Neuronal stem cell (in vitro differentiated cells): ENCODE measurements around the gene FBP2.

ENCODE experiments used
- DNase-seq: peaks from one replicate; pipeline ENCODE4 v3.0.0-alpha.2; 2013; ENCODE audit warnings: low spot score
- H2AFZ ChIP-seq: one replicate; pipeline ENCODE4 v1.6.1; 2013; ENCODE audit warnings: mild to moderate bottlenecking, low read length, inconsistent platforms
- H2AK5ac ChIP-seq: 2 replicates; pipeline ENCODE4 v1.6.1; 2013; ENCODE audit warnings: low read depth, mild to moderate bottlenecking, inconsistent platforms, low read length, moderate library complexity, mixed read lengths
- H2BK120ac ChIP-seq: 2 replicates; pipeline ENCODE4 v1.6.1; 2013; ENCODE audit warnings: low read depth, mild to moderate bottlenecking, inconsistent platforms, low read length, moderate library complexity, mixed read lengths
- H2BK12ac ChIP-seq: one replicate; pipeline ENCODE4 v1.6.1; 2013; ENCODE audit warnings: low read length, inconsistent platforms
- H2BK15ac ChIP-seq: 2 replicates; pipeline ENCODE4 v1.6.1; 2013; ENCODE audit warnings: mild to moderate bottlenecking, low read length, inconsistent platforms, mixed read lengths
- H2BK5ac ChIP-seq: one replicate; pipeline ENCODE4 v1.6.1; 2013; ENCODE audit warnings: inconsistent platforms, mild to moderate bottlenecking, low read length, moderate library complexity
- H3K14ac ChIP-seq: one replicate; pipeline ENCODE4 v1.6.1; 2013; ENCODE audit warnings: low read length, inconsistent platforms
- H3K18ac ChIP-seq: 2 replicates; pipeline ENCODE4 v1.6.1; 2013; ENCODE audit warnings: low read length, inconsistent platforms
- H3K23ac ChIP-seq: 2 replicates; pipeline ENCODE4 v1.6.1; 2013; ENCODE audit warnings: low read depth, mild to moderate bottlenecking, mixed read lengths, low read length, inconsistent platforms; ENCODE audit not compliant: poor library complexity
- H3K27ac ChIP-seq: replicated peaks from 3 replicates; pipeline ENCODE4 v1.5.1; 2013; ENCODE audit warnings: low read length, inconsistent platforms
- H3K27me3 ChIP-seq, 3 experiments: 2 replicates each; pipeline ENCODE4 v1.6.1; 2013; ENCODE audit warnings: low read length in 3 of 3, mild to moderate bottlenecking in 2 of 3, inconsistent platforms in 1 of 3, low read depth in 1 of 3, mixed read lengths in 1 of 3, moderate library complexity in 1 of 3; ENCODE audit not compliant: control insufficient read depth in 3 of 3, insufficient read depth in 3 of 3
- H3K36me3 ChIP-seq, 2 donors: replicated peaks in 1 of 2; 2 replicates each; pipeline ENCODE4 v1.6.1; 2013; ENCODE audit warnings: low read length in 2 of 2; ENCODE audit not compliant: control insufficient read depth in 2 of 2, insufficient read depth in 2 of 2
- H3K4ac ChIP-seq: 2 replicates; pipeline ENCODE4 v1.6.1; 2013; ENCODE audit warnings: inconsistent platforms, mild to moderate bottlenecking, low read length, moderate library complexity
- H3K4me1 ChIP-seq, 2 donors: 1 replicate in 1 of 2; 2 replicates in 1 of 2; pipeline ENCODE4 v1.6.1; 2013; ENCODE audit warnings: low read length in 2 of 2, low read depth in 1 of 2; ENCODE audit not compliant: control insufficient read depth in 2 of 2, insufficient read depth in 1 of 2
- H3K4me2 ChIP-seq: one replicate; pipeline ENCODE4 v1.6.1; 2013; ENCODE audit warnings: mild to moderate bottlenecking, low read length, inconsistent platforms; ENCODE audit not compliant: insufficient read depth, poor library complexity, severe bottlenecking
- H3K4me3 ChIP-seq, 2 donors: 2 replicates each; pipeline ENCODE4 v1.5.1; 2013; ENCODE audit warnings: low read length in 2 of 2, mild to moderate bottlenecking in 2 of 2, inconsistent platforms in 1 of 2, moderate library complexity in 1 of 2
- H3K79me1 ChIP-seq: one replicate; pipeline ENCODE4 v1.6.1; 2013; ENCODE audit warnings: low read depth, mild to moderate bottlenecking, inconsistent platforms, low read length, moderate library complexity
- H3K9ac ChIP-seq: one replicate; pipeline ENCODE4 v1.6.1; 2013; ENCODE audit warnings: mild to moderate bottlenecking, low read depth, low read length, inconsistent platforms; ENCODE audit not compliant: poor library complexity
- H3K9me3 ChIP-seq, 2 donors: replicated peaks in 1 of 2; 2 replicates each; pipeline versions ENCODE3 to v1.6.1; 2013; ENCODE audit warnings: low read length in 2 of 2, mild to moderate bottlenecking in 2 of 2, inconsistent platforms in 1 of 2, low read depth in 1 of 2, mixed read lengths in 1 of 2, moderate library complexity in 1 of 2; ENCODE audit not compliant: control insufficient read depth in 2 of 2, insufficient read depth in 1 of 2
- H4K8ac ChIP-seq: one replicate; pipeline ENCODE4 v1.6.1; 2013; ENCODE audit warnings: low read depth, mild to moderate bottlenecking, inconsistent platforms, low read length, moderate library complexity
- H4K91ac ChIP-seq: one replicate; pipeline ENCODE4 v1.6.1; 2013; ENCODE audit warnings: low read length, low read depth, mild to moderate bottlenecking, inconsistent platforms; ENCODE audit not compliant: poor library complexity
- WGBS, 2 donors: extraction: QIAGEN DNeasy Blood & Tissue Kit; methylation state at CpG; one replicate each; pipeline ENCODE4 v1.1.7; 2013; ENCODE audit warnings: missing lambda C conversion rate in 2 of 2, mixed read lengths in 1 of 2; ENCODE audit not compliant: insufficient read length in 2 of 2, insufficient replicate concordance in 1 of 2; ENCODE audit errors: extremely low coverage in 2 of 2; 5-methylcytosine and 5-hydroxymethylcytosine counted together

The FBP2 gene

GRCh38 chr9:94639061-94639998 is 45.7 kb upstream of the FBP2 start, which contains the start of gene FBP1:
TSS of gene FBP1 (minus strand) at chr9:94639518. CDS start at chr9:94639310, 208 bp downstream.
- no peaks in the 10 kb centered on the region for H3K79me1 ChIP-seq
- peak within 1 kb of the TSS; percentile 41 to 80 for H3K4me3 ChIP-seq
- no CpG with 5 or more reads among the region's 79 CpGs for WGBS, 2 donors
- H4K91ac ChIP-seq, result no peak within 1 kb of the TSS
- H2BK120ac ChIP-seq, result no peak within 1 kb of the TSS
- peak within 1 kb of the TSS; percentile 35 for H2BK15ac ChIP-seq
- H4K8ac ChIP-seq, result no peak within 1 kb of the TSS
- peak within 1 kb of the TSS; percentile 100 for H3K4me2 ChIP-seq
- peak within 1 kb of the TSS; percentile 88 for H3K18ac ChIP-seq
- peak within 1 kb of the TSS; percentile 11 for H2AK5ac ChIP-seq
- peak within 1 kb of the TSS; percentile 39 for H3K14ac ChIP-seq
- no peak for DNase-seq
- peak within 1 kb of the TSS; percentile 78 for H3K9ac ChIP-seq
- peak within 1 kb of the TSS; percentile 66 for H2BK12ac ChIP-seq
- H3K4me1 ChIP-seq, result peaks cover 3 to 6% of the 10 kb centered on the region in 2 donors
- H3K27me3 ChIP-seq, result peaks cover 7 to 66% (median 33%) of the 10 kb centered on the region in 3 experiments
- H3K27ac ChIP-seq, result no peak within 1 kb of the TSS
- H3K4ac ChIP-seq, result no peak within 1 kb of the TSS
- no peaks in the 10 kb centered on the region for H3K36me3 ChIP-seq
- peak within 1 kb of the TSS; percentile 93 for H2BK5ac ChIP-seq
- H2AFZ ChIP-seq, result peak within 1 kb of the TSS; percentile 91
- peaks cover 0 to 3% of the 10 kb centered on the region in 2 donors for H3K9me3 ChIP-seq
- H3K23ac ChIP-seq, result peak within 1 kb of the TSS; percentile 68

GRCh38 chr9:94638335-94639060 is 44.9 kb upstream of the FBP2 start:
- Histone ChIP-seq H2BK120ac (no peak overlapping the region), H2AFZ (peak overlapping the region; percentile 91), H3K4me1 (peaks cover 3 to 6% of the 10 kb centered on the region in 2 donors), H2BK15ac (peak overlapping the region; percentile 35), H3K27me3 (peaks cover 7 to 66% (median 33%) of the 10 kb centered on the region in 3 experiments), H3K27ac (no peak overlapping the region), H4K8ac (no peak overlapping the region), H3K4ac (no peak overlapping the region), H4K91ac (no peak overlapping the region), H3K18ac (peak overlapping the region; percentile 88), H3K14ac (no peak overlapping the region), H3K79me1 (no peaks in the 10 kb centered on the region), H3K36me3 (no peaks in the 10 kb centered on the region), H3K9ac (peak overlapping the region; percentile 78), H3K23ac (peak overlapping the region; percentile 68), H3K4me2 (peak overlapping the region; percentile 100), H2BK5ac (peak overlapping the region; percentile 93), H3K9me3 (peaks cover 0 to 3% of the 10 kb centered on the region in 2 donors), H2BK12ac (peak overlapping the region; percentile 66), H2AK5ac (peak overlapping the region; percentile 11), H3K4me3 (peak overlapping the region in 1 of 2 donors; percentile 41)
- no peak for DNase-seq
- WGBS, 2 donors, result no CpG with 5 or more reads among the region's 17 CpGs

- H4K8ac ChIP-seq, result no peak overlapping the region
- H3K23ac ChIP-seq, result no peak overlapping the region
- WGBS, 2 donors, result no CpG with 5 or more reads among the region's 5 CpGs
- peaks cover 0 to 3% of the 10 kb centered on the region in 2 donors for H3K4me1 ChIP-seq
- no peaks in the 10 kb centered on the region for H3K79me1 ChIP-seq
- no peaks in the 10 kb centered on the region for H3K9me3 ChIP-seq
- no peak overlapping the region for H3K4ac ChIP-seq
- no peak for DNase-seq
- no peak overlapping the region for H2BK12ac ChIP-seq
- H2AFZ ChIP-seq, result no peak overlapping the region
- no peak overlapping the region for H2BK15ac ChIP-seq
- H3K14ac ChIP-seq, result no peak overlapping the region
- no peak overlapping the region for H3K4me2 ChIP-seq
- no peak overlapping the region for H3K4me3 ChIP-seq
- H2BK120ac ChIP-seq, result no peak overlapping the region
- H4K91ac ChIP-seq, result no peak overlapping the region
- no peaks in the 10 kb centered on the region for H3K36me3 ChIP-seq
- no peak overlapping the region for H3K9ac ChIP-seq
- no peak overlapping the region for H2AK5ac ChIP-seq
- no peak overlapping the region for H2BK5ac ChIP-seq
- no peak overlapping the region for H3K18ac ChIP-seq
- H3K27me3 ChIP-seq, result peaks cover 0 to 65% (median 3%) of the 10 kb centered on the region in 3 experiments
- no peak overlapping the region for H3K27ac ChIP-seq
Observed at GRCh38 chr9:94632737-94633136, 39.1 kb upstream of the FBP2 start.
